C4-2B (cell line): Measurements from ENCODE around the gene AFAP1.

Experiments
- CTCF ChIP-seq: fragments of 450-650 bp; conservative IDR thresholded peaks from 2 replicates; pipeline ENCODE4 v1.5.1; 2017; ENCODE audit warnings: mild to moderate bottlenecking
- ZFX ChIP-seq: fragments of 450-650 bp; IDR thresholded peaks from 2 replicates; pipeline ENCODE4 v1.6.1; 2017

- TF ChIP-seq CTCF: no peak
- no peak for TF ChIP-seq ZFX
These were observed 37.5 kb downstream of the AFAP1 start for GRCh38 chr4:7902101-7902553.
